ENCODE measurements around the gene MAP4.
"Not testable (repeated sequence)": the region's sequence is repeated elsewhere in the genome, so short reads cannot be mapped to it uniquely, and the experiment has no call there.

MAP4 gene

DNA sequence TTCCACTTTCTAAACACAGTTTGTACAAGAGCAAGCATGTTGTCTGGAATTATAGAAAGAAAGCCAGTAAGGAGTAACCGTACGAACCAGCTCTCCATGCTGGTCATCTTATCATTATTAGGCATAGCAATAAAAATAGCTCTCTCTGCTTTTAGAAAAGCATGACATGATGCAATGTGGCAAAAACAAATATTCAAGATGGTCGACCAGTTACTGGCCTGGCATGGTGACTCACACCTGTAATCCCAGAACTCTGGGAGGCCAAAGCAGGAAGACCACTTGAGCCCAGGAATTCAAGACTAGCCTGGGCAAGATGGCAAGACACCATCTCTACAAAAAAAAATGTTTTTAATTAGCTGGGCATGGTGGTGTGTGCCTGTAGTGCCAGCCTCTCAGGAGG is 2.6 kb upstream of the MAP4 start:
- FAIRE-seq, result no peak

DNA sequence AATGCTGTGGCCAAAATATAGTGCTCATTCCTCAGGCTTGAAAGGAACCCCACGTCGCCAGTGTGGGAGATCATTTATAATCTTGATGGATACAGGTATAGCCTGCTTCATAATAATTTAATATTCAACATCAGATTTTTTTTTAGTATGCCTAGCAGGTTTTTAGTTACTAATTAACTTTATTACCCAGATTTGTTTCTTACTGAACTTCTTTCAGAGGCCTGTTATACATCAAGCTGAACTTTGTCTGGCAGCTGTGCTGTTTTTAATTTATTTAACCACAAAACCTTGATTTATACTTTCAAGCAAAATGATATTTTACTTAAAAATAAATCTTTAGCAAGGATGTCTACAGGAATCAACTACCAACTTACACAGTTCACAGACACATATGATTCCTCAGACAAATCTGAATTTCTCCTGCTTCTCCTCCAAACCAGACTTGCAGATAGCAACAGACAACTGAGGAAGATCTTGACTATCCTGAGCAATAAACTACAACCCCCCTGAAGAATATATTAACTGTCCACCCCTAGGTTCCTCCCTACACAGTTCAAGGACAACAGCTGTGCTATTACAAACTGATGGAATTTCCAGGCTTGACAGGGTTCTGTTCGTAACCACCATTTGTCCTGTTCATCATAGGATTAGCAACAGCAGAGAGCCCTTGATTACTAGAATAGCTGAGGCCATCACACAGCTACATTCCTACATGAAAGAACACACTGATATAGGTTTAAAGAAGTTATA is 610 bp downstream of the MAP4 start:
- FAIRE-seq (peak; percentile 31), DNase-seq (ENCODE audit: insufficient read length, low spot score) (no peak)

More for the DNA sequence above, 2.6 kb upstream of the MAP4 start:
- DNase-seq (ENCODE audit: insufficient read length, low spot score), result no peak

DNA sequence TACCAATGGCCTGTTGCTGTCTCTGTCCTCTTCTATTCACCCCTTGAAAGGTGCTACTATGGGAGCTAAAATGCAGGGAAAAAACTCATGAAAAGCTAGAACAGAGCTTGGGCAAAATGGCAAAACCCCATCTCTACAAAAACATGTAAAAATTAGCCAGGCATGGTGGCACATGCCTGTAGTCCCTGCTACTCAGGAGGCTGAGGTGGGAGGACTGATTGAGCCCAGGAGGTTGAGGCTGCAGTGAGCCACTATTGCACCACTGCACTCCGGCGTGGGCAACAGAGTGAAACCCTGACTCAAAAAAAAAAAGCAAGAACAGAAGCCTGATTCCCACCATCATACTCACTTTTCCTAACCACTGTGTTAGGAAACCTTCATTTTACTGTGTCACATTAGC is 1.9 kb downstream of the MAP4 start:
- DNase-seq (ENCODE audit: insufficient read length, low spot score) (no peak), FAIRE-seq (no peak)

DNA sequence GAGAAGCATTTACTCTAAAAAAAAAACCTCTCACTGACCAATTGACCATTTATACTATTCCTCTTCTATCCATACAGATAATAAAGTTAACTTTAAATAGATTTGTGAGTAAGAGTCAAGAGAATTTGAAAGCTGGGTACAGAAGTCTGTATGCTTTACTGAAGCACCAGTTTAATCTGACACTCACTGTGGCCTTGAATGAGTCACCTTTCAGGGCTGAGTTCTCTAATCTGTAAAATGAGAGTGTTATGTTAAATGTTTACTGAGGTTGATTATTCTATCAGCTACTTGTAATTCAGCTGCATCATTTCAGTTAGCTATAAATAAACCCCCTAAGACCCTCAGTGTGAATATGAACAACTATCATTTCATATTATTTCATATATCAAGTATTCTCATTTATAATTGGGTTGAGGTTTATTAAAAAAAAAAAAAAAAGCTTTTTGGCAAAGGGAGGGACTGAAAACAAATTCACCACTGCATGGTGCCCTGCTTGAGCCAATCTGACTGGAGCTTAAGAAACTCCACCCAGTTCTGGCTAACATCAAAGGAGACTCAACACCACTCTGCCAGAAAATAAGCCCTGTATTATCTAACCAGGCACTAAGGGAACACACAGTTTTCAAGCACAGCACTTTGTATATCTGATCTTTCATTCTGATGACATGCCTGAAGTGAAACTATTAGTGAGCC is 2.8 kb downstream of the MAP4 start:
- FAIRE-seq, result peak; percentile 64
- DNase-seq (ENCODE audit: insufficient read length, low spot score), result no peak

DNA sequence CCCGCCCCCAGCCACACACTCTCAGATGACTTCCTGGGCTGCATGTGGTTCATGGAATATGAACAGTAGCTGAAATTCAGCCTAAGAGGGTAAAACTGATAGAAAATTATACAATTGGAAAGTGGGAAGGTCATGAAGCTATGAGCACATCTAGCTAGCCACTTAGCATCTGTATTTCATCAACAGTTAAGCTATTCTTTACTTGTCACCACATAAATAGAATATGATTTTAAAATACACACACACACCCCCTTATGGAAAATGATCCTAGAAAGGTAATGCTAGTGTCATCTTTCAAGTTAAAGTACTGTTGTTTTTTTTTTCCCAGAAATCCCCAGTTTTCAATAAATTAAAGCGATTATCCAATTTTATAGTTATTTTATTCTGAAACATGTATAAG is 3.6 kb downstream of the MAP4 start:
- no peak for DNase-seq (ENCODE audit: insufficient read length, low spot score)
- no peak for FAIRE-seq

DNA sequence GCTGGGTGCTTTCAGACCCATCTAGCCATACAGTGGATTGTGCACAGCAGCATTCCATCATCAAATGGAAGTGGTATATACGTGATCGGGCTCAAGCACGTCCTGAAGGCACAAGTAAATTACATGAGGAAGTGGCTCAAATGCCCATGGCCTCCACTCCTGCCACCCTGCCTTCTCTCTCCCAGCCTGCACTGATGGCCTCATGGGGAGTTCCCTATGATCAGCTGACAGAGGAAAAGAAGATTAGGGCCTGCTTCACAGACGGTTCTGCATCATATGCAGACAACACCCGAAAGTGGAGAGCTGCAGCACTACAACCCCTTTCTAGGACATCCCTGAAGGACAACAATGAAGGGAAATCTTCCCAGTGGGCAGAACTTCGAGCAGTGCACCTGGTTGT is 8.2 kb downstream of the MAP4 start:
- not testable (repeated sequence) for FAIRE-seq; DNase-seq (ENCODE audit: insufficient read length, low spot score)

DNA sequence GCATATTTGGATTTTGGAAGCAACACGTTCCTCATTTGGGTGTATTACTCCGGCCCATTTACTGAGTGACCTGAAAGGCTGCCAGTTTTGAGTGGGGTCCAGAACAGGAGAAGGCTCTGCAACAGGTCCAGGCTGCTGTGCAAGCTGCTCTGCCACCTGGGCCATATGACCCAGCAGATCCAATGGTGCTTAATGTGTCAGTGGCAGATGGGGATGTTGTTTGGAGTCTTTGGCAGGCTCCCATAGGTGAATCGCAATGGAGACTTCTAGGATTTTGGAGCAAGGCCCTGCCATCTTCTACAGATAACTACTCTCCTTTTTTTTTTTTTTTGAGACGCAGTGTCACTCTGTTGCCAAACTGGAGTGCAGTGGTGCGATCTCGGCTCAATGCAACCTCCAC is 8.9 kb downstream of the MAP4 start:
- FAIRE-seq, result not testable (repeated sequence)

DNA sequence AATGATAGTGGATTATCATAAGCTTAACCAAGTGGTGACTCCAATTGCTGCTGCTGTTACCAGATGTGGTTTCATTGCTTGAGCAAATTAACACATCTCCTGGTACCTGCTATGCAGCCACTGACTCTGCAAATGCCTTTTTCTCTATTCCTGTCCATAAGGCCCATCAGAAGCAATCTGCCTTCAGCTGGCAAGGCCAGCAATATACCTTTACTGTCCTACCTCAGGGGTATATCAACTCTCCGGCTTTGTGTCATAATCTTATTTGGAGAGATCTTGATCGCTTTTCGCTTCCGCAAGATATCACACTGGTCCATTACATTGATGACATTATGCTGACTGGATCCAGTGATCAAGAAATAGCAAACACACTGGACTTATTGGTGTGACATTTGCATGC is 9.4 kb downstream of the MAP4 start:
- not testable (repeated sequence) for DNase-seq (ENCODE audit: insufficient read length, low spot score); FAIRE-seq

More for the DNA sequence above, 8.9 kb downstream of the MAP4 start:
- DNase-seq (ENCODE audit: insufficient read length, low spot score), result not testable (repeated sequence)

DNA sequence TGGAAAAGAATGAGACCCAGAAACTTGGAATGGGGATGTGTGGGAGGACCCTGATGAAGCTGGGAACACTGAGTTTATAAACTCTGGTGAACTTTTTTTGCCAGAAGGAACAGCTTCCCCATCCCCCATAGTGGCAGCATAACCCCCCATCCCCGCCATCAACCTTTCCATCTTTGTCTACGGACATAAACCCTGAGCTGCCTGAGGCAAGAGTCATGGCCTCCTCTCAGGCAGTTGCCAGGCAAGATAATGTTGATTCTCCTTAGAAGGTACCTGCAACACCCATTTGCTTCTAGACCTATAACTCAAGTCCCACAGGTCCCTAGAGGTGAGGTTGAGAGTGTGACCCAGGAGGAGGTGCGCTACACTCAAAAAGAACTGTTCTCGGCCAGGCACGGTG is 11.5 kb downstream of the MAP4 start:
- no peak for DNase-seq (ENCODE audit: insufficient read length, low spot score)
- FAIRE-seq, result no peak

DNA sequence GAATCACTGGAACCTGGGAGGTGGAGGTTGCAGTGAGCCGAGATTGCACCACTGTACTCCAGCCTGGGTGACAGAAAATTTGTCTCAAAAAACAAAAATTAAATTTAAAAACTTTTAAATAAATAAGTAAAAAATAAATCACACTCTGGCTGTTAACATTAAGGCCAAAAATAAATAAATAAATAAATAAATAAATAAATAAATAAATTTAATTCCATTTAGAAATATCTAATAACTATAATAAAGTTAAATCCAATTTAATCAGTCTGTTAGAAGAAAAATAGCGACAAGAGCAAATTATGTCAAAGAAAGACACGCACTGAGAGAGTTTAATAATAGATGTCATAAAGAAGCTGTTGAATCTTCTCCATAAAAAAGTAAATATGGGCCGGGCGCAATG is 13.4 kb downstream of the MAP4 start:
- DNase-seq (ENCODE audit: insufficient read length, low spot score), result no peak
- no peak for FAIRE-seq

DNA sequence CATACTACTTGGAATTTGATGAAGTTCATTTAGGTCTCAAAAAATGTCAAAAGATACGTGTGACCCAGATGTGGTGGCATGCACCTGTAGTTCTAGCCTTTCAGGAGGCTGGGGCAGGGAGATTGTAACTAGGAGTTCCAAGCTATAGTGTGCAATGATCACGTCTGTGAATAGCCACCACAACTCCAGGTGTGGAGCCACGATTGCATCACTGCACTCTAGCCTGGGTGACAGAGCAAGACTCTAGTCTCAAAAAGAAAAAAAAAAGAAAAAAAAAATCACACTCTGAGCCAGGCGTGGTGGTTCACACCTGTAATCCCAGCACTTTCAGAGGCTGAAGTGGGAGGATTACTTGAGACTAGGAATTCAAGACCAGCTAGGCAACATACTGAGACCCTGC is 14.2 kb downstream of the MAP4 start:
- DNase-seq (ENCODE audit: insufficient read length, low spot score), result no peak
- no peak for FAIRE-seq

DNA sequence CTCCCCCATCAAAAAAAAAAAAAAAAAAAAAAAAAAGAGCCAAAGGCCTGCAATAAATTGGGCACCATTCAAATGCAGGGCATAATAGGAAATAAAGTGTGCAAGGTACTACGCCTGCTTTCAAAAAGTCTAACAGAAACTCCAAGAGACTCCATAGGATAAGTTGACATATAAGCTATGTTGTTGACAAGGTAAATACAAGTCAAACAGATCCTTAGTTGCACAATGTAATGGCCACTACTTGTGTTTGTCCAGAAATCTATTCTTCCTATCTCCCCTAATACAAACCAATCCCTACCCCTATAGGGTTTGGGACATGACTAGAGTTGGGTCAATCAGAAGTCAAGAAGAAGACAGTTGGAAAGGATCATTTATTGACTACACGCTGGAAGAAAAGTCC is 16.0 kb downstream of the MAP4 start:
- DNase-seq (ENCODE audit: insufficient read length, low spot score), result no peak
- FAIRE-seq, result no peak

DNA sequence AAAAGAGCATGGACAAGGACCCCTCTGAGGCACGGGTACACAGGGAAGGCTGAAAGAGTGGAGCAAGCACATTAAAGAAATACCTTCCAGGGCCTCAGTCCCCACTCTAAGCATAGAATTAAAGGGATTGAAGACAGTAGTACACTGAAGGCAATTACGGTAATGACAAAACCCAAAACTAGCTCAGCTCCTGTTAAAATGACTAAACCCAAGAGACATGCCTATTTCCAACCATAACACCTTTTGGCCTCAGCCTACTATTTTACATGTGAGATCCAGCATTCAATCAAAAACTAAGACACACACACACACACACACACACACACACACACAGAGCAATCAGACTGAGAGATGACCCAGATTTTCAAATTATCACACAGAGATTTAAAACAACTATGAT is 19.8 kb downstream of the MAP4 start:
- no peak for FAIRE-seq
- DNase-seq (ENCODE audit: insufficient read length, low spot score), result no peak

DNA sequence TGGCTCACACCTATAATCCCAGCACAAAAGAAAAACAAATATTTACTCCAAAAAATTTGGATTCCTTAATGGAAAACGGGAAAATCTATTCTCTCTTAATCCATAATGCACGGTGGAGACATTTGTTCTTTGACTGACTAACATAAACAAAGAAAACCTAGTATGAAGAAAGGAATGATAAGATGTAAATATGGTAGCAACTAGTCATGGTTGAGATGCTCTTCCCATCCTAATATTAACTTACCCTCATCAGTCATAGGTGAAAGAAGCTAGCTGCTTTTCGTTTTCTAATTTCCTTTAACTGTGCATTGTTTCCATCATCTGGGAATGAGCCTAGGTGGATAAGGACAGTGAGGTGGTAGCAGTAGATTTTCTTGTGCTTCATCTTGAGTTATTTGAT is 22.0 kb downstream of the MAP4 start:
- no peak for FAIRE-seq

DNA sequence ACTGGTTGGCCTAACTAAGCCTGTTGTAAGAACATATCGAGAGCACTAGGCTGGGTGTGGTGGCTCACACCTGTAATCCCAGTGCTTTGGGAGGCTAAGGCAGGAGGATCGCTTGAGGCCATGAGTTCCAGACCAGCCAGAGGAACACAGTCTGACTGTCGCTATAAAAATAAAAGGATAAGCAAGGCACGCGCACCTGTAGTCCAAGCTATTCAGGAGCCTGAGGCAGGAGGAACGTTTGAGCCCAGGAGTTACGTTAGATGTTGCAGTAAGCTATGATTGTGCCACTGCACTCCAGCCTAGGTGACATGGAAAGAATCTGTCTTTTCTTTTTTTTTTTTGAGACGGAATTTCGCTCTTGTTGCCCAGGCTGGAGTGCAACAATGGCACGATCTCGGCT is 24.9 kb downstream of the MAP4 start:
- FAIRE-seq (no peak), DNase-seq (ENCODE audit: insufficient read length, low spot score) (no peak)

More for the DNA sequence above, 22.0 kb downstream of the MAP4 start:
- no peak for DNase-seq (ENCODE audit: insufficient read length, low spot score)

DNA sequence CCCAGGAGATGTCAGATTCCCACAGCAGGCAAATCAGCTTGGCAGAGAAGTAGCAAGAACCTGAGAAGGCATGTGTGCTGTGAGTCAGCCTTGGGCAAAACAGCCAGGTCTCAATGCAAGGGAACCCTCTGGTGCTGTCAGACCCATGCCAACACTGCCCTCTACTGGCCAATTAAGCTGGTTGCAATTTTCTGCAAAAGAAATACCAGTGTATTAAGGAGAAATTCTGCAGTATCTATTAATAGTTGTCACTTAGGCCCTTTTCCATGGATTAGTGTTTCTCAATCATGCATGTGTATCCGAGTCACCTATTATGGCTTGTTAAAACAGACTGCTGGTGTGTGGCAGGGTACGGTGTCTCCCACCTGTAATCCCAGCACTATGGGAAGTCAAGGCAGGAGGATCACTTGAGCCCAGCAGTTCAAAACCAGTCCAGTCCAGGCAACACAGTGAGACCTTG is 26.2 kb downstream of the MAP4 start:
- FAIRE-seq (peak; percentile 88), DNase-seq (ENCODE audit: insufficient read length, low spot score) (peak; percentile 50)

DNA sequence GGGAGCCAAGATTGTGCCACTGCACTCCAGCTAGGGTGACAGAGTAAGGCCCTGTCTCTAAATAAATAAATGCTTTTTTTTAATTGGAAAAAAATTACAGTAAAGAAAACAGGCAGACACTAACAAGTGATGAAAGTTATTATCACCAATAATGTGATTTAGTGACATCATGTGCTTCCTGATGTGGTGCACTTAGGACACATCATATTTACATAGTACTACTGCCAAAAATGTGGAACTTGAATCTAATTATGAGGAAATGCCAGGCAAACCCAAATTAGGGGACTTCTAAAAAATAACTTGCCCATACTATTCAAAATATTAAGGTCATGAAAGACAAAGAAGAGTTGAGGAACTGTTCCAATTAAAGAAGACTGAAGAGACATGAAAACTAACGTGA is 30.8 kb downstream of the MAP4 start:
- DNase-seq (ENCODE audit: insufficient read length, low spot score), result no peak
- FAIRE-seq, result no peak

DNA sequence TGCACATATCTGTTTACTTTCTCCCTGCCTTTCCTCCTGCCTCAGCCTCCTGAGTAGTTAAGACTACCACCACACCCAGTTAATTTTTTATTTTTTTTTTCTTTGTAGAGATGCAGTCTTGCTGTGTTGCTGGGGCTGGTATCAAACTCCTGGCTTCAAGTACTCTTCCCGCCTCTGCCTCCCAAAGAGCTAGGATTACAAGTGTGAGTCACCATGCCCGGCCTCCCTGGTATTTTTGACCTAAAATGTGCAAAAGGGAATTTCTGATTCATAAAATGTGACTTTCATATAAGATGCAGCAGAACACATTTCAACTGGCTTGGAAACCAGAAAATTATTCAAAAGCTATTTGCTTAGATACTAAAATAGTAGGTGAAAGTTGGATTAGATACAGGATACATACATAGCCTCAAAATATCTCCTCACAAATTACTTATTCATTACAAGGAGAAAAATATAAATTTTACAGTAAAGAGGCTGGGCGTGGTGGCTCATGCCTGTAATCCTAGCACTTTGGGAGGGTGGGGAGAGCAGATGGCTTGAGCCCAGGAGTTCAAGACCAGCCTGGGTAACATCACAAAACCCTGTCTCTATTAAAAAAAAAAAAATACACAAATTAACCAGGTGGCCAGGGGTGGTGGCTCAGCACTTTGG is 32.0 kb downstream of the MAP4 start:
- no peak for DNase-seq (ENCODE audit: insufficient read length, low spot score)
- FAIRE-seq, result no peak

DNA sequence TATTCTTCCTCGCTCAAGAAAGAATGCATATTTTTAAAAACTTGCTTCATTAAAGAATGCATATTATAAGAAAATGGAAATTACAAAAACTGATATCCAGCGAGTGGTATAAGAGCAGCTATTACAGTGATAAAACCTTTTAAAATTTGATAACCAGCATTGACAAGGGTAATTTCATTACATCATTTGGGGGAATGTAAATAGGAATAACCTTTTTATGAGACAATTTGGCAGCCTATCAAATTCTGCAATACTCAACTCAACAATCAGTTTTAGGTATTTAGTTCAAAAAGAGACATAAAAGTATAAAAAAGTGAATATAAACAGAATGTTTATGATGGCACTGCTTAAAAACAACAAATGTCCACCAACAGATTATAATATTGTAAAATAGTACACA is 35.4 kb downstream of the MAP4 start:
- no peak for DNase-seq (ENCODE audit: insufficient read length, low spot score)
- FAIRE-seq, result no peak

DNA sequence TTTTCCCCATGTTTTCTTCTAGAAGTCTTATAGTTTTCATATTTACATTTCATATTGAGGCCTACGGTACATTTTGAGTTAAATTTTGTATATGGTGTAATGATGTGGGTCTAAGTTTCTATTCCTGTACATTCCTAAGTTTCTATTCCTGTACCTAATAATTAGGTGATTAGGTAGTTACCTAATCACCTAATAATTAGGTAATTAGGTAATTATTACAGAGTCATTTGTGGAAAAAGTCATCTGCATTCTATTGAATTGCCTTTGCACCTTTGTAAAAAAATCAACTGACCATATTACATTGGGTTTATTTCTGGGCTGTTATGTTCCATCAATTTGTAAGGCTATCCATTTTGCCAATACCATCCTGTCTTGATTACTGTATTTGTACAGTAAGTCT is 37.1 kb downstream of the MAP4 start:
- FAIRE-seq (no peak), DNase-seq (ENCODE audit: insufficient read length, low spot score) (no peak)

DNA sequence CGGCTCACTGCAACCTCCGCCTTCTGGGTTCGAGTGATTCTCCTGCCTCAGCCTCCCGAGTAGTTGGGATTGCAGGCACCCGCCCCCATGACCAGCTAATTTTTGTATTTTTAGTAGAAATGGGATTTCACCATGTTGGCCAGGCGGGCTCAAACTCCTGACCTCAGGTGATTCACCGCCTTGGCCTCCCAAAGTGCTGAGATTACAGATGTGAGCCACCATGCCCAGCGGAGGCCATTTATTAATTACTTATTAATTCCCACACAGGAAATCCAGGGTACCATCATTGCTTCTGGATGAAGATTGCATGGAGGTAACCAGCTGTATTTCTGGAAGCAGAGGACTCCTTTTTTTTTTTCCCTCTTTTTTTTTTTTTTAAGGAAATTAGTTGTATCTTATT is 37.8 kb downstream of the MAP4 start:
- FAIRE-seq, result no peak
- no peak for DNase-seq (ENCODE audit: insufficient read length, low spot score)
